T-helper 2 cell (primary cell): ENCODE data around the gene SLC38A10.
A peak's percentile ranks its signal among the peaks of the same experiment; 100 is the strongest.
"Not testable (repeated sequence)": the region's sequence is repeated elsewhere in the genome, so short reads cannot be mapped to it uniquely, and the experiment has no call there.

ENCODE experiments used
- DNase-seq, 5 experiments: peaks; one replicate each; pipeline versions ENCODE4 v3.0.0 to v3.0.0-alpha.2; 2012 to 2022

The SLC38A10 gene

GRCh38 chr17:81310949-81311550 is 15.9 kb upstream of the SLC38A10 start:
- DNase-seq, result no peak

GRCh38 chr17:81309859-81310839 is 15.0 kb upstream of the SLC38A10 start:
- no peak for DNase-seq

GRCh38 chr17:81309140-81309858 is 14.2 kb upstream of the SLC38A10 start:
- peak in 1 of 5 experiments; percentile 48 for DNase-seq

- DNase-seq, result not testable (repeated sequence)
Observed at GRCh38 chr17:81308784-81309139, 13.7 kb upstream of the SLC38A10 start.

GRCh38 chr17:81307636-81308560 is 12.8 kb upstream of the SLC38A10 start:
- no peak for DNase-seq

- DNase-seq, result peak in 1 of 5 experiments; percentile 23
Observed at GRCh38 chr17:81306898-81307510, 11.9 kb upstream of the SLC38A10 start.

GRCh38 chr17:81306491-81306890 is 11.4 kb upstream of the SLC38A10 start:
- no peak for DNase-seq

- DNase-seq, result no peak
Observed at GRCh38 chr17:81305051-81305630, 10.0 kb upstream of the SLC38A10 start.

- DNase-seq, result no peak
Observed at GRCh38 chr17:81304196-81305015, 9.3 kb upstream of the SLC38A10 start.

GRCh38 chr17:81303385-81303784 is 8.3 kb upstream of the SLC38A10 start:
- no peak for DNase-seq

GRCh38 chr17:81302861-81303333 is 7.8 kb upstream of the SLC38A10 start:
- no peak for DNase-seq

- DNase-seq, result no peak
Observed at GRCh38 chr17:81302324-81302723, 7.2 kb upstream of the SLC38A10 start.

GRCh38 chr17:81301195-81302144 is 6.4 kb upstream of the SLC38A10 start:
- DNase-seq, result no peak

GRCh38 chr17:81300586-81301155 is 5.6 kb upstream of the SLC38A10 start:
- peak in 1 of 5 experiments; percentile 26 for DNase-seq

GRCh38 chr17:81299846-81300585 is 4.9 kb upstream of the SLC38A10 start:
- no peak for DNase-seq

- no peak for DNase-seq
Observed at GRCh38 chr17:81298991-81299738, 4.1 kb upstream of the SLC38A10 start.

GRCh38 chr17:81298325-81298990 is 3.4 kb upstream of the SLC38A10 start:
- no peak for DNase-seq
